Ectodermal cell (in vitro differentiated cells): ENCODE data around the gene POLE.

Experiments
- H3K27ac ChIP-seq: 2 replicates; pipeline ENCODE4 v1.7.0; 2013; ENCODE audit warnings: mild to moderate bottlenecking, low read depth, low read length; ENCODE audit not compliant: insufficient read depth, poor library complexity, severe bottlenecking
- H3K27me3 ChIP-seq: 2 replicates; pipeline ENCODE4 v1.7.0; 2013; ENCODE audit warnings: mild to moderate bottlenecking, low read length; ENCODE audit not compliant: insufficient read depth, control insufficient read depth, poor library complexity, severe bottlenecking
- H3K36me3 ChIP-seq: one replicate; pipeline ENCODE4 v1.7.0; 2013; ENCODE audit warnings: low read length; ENCODE audit not compliant: control insufficient read depth, insufficient read depth
- H3K4me1 ChIP-seq: one replicate; pipeline ENCODE4 v1.7.0; 2013; ENCODE audit warnings: low read length; ENCODE audit not compliant: control insufficient read depth, insufficient read depth
- H3K4me3 ChIP-seq: 2 replicates; pipeline ENCODE4 v1.7.0; 2013; ENCODE audit warnings: low read depth, low read length, control low read depth; ENCODE audit not compliant: insufficient read depth
- H3K9me3 ChIP-seq: 2 replicates; pipeline ENCODE4 v1.7.0; 2013; ENCODE audit warnings: mild to moderate bottlenecking, low read length, moderate library complexity; ENCODE audit not compliant: control insufficient read depth
- WGBS, 2 experiments: methylation state at CpG; one replicate each; pipeline ENCODE4 v1.1.7; 2013; ENCODE audit warnings: missing lambda C conversion rate in 2 of 2; 5-methylcytosine and 5-hydroxymethylcytosine counted together

Gene POLE

GRCh38 chr12:132623072-132623869 is 63.9 kb downstream of the POLE start:
- Histone ChIP-seq H3K4me1 (no peaks in the 10 kb centered on the region), H3K36me3 (peaks cover 16% of the 10 kb centered on the region), H3K4me3 (no peak overlapping the region), H3K27me3 (peaks cover 28% of the 10 kb centered on the region), H3K27ac (no peak overlapping the region), H3K9me3 (no peaks in the 10 kb centered on the region)
- 91% methylated on average over 25 of the region's 25 CpGs for WGBS, 2 experiments

- H3K4me1 ChIP-seq: no peaks in the 10 kb centered on the region
- peaks cover 36% of the 10 kb centered on the region for H3K27me3 ChIP-seq
- H3K36me3 ChIP-seq: peaks cover 13% of the 10 kb centered on the region
- H3K9me3 ChIP-seq: no peaks in the 10 kb centered on the region
- no peak overlapping the region for H3K4me3 ChIP-seq
- H3K27ac ChIP-seq: no peak overlapping the region
- WGBS, 2 experiments: 88 to 89% methylated on average over 11 of the region's 11 CpGs
These were observed 64.6 kb downstream of the POLE start for GRCh38 chr12:132622437-132623071.

GRCh38 chr12:132621657-132622435 is 65.3 kb downstream of the POLE start:
- Histone ChIP-seq H3K27me3 (peaks cover 43% of the 10 kb centered on the region), H3K4me1 (no peaks in the 10 kb centered on the region), H3K36me3 (peaks cover 13% of the 10 kb centered on the region), H3K27ac (no peak overlapping the region), H3K4me3 (no peak overlapping the region), H3K9me3 (no peaks in the 10 kb centered on the region)
- 91 to 92% methylated on average over 21 of the region's 21 CpGs for WGBS, 2 experiments

- H3K9me3 ChIP-seq: no peaks in the 10 kb centered on the region
- peaks cover 13% of the 10 kb centered on the region for H3K36me3 ChIP-seq
- WGBS, 2 experiments: 84 to 85% methylated on average over 28 of the region's 28 CpGs
- no peaks in the 10 kb centered on the region for H3K4me1 ChIP-seq
- H3K27ac ChIP-seq: no peak overlapping the region
- H3K27me3 ChIP-seq: peaks cover 50% of the 10 kb centered on the region
- H3K4me3 ChIP-seq: no peak overlapping the region
These were observed 66.1 kb downstream of the POLE start for GRCh38 chr12:132620899-132621656.

- H3K27me3 ChIP-seq: peaks cover 58% of the 10 kb centered on the region
- H3K36me3 ChIP-seq: peaks cover 13% of the 10 kb centered on the region
- H3K27ac ChIP-seq: no peak overlapping the region
- no peaks in the 10 kb centered on the region for H3K4me1 ChIP-seq
- peaks cover 3% of the 10 kb centered on the region for H3K9me3 ChIP-seq
- H3K4me3 ChIP-seq: no peak overlapping the region
- WGBS, 2 experiments: 73 to 74% methylated on average over 29 of the region's 29 CpGs
These were observed 66.8 kb downstream of the POLE start for GRCh38 chr12:132620113-132620898.

- H3K36me3 ChIP-seq: peaks cover 8% of the 10 kb centered on the region
- H3K27ac ChIP-seq: no peak overlapping the region
- no peak overlapping the region for H3K4me3 ChIP-seq
- peaks cover 3% of the 10 kb centered on the region for H3K9me3 ChIP-seq
- peaks cover 66% of the 10 kb centered on the region for H3K27me3 ChIP-seq
- no peaks in the 10 kb centered on the region for H3K4me1 ChIP-seq
- 35 to 40% methylated on average over 53 of the region's 53 CpGs for WGBS, 2 experiments
These were observed 67.6 kb downstream of the POLE start for GRCh38 chr12:132619386-132620112.

GRCh38 chr12:132619071-132619385 is 68.1 kb downstream of the POLE start:
- peaks cover 7% of the 10 kb centered on the region for H3K36me3 ChIP-seq
- H3K4me3 ChIP-seq: no peak overlapping the region
- WGBS, 2 experiments: 18 to 19% methylated on average over 20 to 27 of the region's 28 CpGs
- peaks cover 3% of the 10 kb centered on the region for H3K9me3 ChIP-seq
- H3K27ac ChIP-seq: no peak overlapping the region
- H3K27me3 ChIP-seq: peaks cover 71% of the 10 kb centered on the region
- H3K4me1 ChIP-seq: no peaks in the 10 kb centered on the region

- Histone ChIP-seq H3K36me3 (peaks cover 5% of the 10 kb centered on the region), H3K4me1 (no peaks in the 10 kb centered on the region), H3K27me3 (peaks cover 74% of the 10 kb centered on the region), H3K9me3 (peaks cover 3% of the 10 kb centered on the region), H3K27ac (no peak within 1 kb of the TSS), H3K4me3 (peak within 1 kb of the TSS; percentile 13)
- 2 to 3% methylated on average over 43 to 49 of the region's 49 CpGs for WGBS, 2 experiments
These were observed 68.5 kb downstream of the POLE start, which contains the start of gene P2RX2 for GRCh38 chr12:132618683-132619043. TSS of gene P2RX2 (plus strand) at chr12:132618776. CDS start at chr12:132618817, 41 bp downstream.
